D721Med (cell line): ENCODE measurements around the gene ANXA3.
"Not testable (repeated sequence)": the region's sequence is repeated elsewhere in the genome, so short reads cannot be mapped to it uniquely, and the experiment has no call there.

ENCODE experiments used
- DNase-seq: peaks from one replicate; pipeline ENCODE4 v3.0.0; 2011; ENCODE audit warnings: low spot score; ENCODE audit not compliant: insufficient read length
- FAIRE-seq: peaks from 2 replicates; lab custom pipeline; 2011; peaks lifted over from hg19 to GRCh38; lab: Jason Lieb, UNC
- CTCF ChIP-seq: IDR thresholded peaks from 2 replicates; pipeline ENCODE4 v1.5.1; 2012; ENCODE audit warnings: mild to moderate bottlenecking, control low read depth; ENCODE audit not compliant: insufficient read depth; ENCODE audit errors: missing control alignments

Gene ANXA3

DNA sequence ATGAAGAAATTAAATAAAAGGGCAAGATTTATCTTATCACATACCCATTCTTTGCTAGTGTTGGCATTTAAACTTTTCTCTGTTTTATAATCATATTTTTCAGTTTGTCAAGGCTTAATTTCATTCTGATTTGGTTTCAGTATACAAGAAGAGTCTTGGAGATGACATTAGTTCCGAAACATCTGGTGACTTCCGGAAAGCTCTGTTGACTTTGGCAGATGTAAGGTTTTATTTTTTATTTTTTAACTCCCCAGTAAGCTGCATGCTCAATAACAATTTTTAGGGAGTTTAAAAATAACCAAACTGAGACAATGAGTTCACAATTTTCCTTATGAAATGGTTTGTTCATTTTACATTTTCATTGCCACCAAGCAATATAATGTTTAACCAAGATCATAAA is 39.8 kb downstream of the ANXA3 start:
- no peak for TF ChIP-seq CTCF
- FAIRE-seq, result no peak
- DNase-seq, result no peak

- TF ChIP-seq CTCF, result peak; percentile 30
- no peak for FAIRE-seq
- DNase-seq, result no peak
Observed at GRCh38 chr4:78592088-78592783, 40.7 kb downstream of the ANXA3 start.

DNA sequence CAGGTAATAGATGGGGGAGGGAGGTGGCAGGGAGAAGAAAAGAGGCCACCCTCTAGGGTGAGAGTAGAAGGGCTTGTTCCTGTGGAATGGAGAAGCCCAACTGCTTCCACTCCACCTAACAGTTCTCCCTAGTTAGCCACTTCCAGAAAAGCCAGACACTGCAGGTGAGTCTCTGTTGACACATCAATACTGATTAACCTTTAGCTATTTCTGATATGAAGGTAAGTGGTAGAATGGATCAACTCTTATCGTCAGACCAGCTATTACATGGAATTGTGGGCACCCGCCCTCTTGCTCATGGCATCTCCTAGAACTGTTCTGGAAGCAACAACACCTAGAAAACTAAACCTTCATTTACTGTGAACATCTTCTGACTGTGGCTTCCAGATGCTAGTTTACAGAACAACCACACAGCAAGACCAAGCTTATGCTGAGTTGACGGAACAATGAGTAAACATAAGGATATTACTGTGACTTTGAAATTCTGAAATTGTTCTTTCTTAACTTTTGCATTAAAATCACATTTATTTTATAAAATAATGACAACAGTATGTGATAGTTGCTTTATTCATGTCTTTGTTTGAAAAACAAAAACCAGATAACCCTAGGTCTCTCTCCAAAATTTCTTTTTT is 44.7 kb downstream of the ANXA3 start:
- DNase-seq (no peak), FAIRE-seq (no peak)
- no peak for TF ChIP-seq CTCF

DNA sequence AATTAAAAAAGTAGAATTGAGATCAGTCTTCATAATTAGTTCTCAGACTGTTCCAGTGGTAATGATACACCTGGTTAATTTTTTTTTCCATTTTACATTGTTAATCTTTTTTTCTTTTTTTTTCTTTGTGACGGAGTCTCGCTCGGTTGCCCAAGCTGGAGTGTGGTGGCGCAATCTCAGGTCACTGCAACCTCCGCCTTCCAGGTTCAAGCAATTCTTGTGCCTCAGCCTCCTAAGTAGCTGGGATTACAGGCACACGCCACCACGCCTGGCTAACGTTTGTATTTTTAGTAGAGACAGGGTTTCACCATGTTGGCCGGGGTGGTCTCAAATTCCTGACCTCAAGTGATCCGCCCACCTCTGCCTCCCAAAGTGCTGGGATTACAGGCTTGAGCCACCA is 46.9 kb downstream of the ANXA3 start:
- FAIRE-seq, DNase-seq: not testable (repeated sequence)

- no peak for DNase-seq
- no peak for TF ChIP-seq CTCF
- no peak for FAIRE-seq
Observed at GRCh38 chr4:78599147-78599546, 47.6 kb downstream of the ANXA3 start.

DNA sequence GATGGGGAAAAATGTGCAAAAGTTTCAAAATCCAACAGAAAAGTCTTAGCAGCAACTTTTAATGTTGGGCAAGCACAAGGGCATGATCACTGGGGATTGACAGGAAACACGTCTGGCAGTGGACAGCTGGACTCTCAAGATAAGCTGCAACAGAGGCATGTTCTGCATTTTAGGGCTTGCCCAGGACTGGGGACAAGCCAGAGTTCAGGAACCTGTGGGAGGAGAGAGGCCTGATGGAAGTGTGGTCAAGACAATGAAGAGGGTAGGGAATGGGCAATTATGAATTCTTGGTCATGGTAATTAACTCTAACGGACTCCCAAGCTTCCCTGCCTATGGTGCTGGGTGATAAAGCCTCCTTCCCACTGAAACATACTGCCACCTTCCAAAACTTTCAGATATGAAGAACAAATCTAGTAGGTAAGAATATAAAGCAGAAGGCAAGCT is 48.4 kb downstream of the ANXA3 start:
- DNase-seq, result no peak
- no peak for TF ChIP-seq CTCF
- FAIRE-seq, result no peak

GRCh38 chr4:78601013-78601412 is 49.4 kb downstream of the ANXA3 start:
- no peak for DNase-seq
- FAIRE-seq, result no peak

More at GRCh38 chr4:78601013-78601412, 49.4 kb downstream of the ANXA3 start:
- no peak for TF ChIP-seq CTCF
